NCI-H524 (cell line): ENCODE measurements around the gene AGAP1.

ENCODE experiments used
- DNase-seq, 2 experiments: peaks; one replicate each; lab custom pipeline; 2025; lab: John Stamatoyannopoulos, UW

Gene AGAP1

GRCh38 chr2:235637896-235638295 lies 144.1 kb downstream of the AGAP1 start:
- no peak for DNase-seq

GRCh38 chr2:235638541-235639427 lies 144.9 kb downstream of the AGAP1 start:
- DNase-seq: peak in 1 of 2 experiments; percentile 31

DNA sequence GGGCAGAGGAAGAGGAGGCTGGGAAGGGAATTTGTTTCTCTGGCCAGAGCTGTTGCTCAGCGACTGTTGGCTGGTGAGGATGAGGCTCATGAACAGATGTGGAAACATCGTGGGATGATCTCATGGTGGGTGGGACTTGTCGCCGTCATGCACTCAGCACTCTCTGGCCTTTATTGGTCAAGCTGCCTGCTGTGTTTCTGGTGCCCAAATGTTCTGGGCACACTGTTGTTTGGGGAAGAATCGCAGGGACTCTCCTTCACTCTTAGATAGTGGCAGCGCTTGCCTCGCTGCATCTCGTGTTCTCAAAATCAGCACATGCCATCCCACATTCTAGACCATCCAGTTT lies 145.6 kb downstream of the AGAP1 start:
- peak; percentile 22 to 71 for DNase-seq

DNA sequence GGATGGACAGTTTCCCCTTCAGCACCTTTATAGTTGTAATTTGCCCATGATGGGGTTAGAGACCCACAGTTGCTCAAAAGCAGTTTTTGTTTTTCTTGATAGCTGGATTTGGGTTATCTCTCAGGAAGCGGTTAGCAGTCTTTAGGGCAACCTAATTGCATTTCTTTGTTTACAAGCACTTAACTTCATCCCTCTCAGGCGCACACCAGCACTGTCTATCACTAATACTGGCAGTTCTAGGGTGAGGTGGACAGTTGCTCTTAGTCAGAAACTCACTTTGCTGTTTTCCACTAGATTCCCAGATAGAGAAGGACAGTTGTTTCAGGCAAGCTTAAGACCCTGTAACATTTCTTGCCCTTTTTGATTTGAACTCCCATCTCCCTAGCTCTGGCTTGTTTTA lies 146.0 kb downstream of the AGAP1 start:
- no peak for DNase-seq

DNA sequence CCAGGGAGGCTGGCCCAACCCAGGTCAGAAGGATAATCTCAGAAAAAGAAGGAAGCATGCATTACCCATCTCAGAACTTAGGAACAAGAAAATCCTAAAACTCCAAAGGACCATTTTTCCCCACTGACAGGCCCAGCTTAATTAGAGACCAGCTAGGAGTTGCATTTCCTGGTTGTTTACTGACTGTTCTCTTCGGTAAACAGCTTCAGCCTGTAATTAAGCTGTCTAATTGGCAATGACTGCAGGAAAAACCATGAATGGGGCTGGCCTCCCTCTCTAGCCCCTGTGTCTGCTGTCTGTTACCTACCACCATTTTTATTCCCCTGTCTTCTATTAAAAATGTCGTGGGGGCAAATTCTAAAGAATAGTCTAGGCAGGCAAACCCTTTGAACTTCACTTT lies 146.5 kb downstream of the AGAP1 start:
- no peak for DNase-seq

DNA sequence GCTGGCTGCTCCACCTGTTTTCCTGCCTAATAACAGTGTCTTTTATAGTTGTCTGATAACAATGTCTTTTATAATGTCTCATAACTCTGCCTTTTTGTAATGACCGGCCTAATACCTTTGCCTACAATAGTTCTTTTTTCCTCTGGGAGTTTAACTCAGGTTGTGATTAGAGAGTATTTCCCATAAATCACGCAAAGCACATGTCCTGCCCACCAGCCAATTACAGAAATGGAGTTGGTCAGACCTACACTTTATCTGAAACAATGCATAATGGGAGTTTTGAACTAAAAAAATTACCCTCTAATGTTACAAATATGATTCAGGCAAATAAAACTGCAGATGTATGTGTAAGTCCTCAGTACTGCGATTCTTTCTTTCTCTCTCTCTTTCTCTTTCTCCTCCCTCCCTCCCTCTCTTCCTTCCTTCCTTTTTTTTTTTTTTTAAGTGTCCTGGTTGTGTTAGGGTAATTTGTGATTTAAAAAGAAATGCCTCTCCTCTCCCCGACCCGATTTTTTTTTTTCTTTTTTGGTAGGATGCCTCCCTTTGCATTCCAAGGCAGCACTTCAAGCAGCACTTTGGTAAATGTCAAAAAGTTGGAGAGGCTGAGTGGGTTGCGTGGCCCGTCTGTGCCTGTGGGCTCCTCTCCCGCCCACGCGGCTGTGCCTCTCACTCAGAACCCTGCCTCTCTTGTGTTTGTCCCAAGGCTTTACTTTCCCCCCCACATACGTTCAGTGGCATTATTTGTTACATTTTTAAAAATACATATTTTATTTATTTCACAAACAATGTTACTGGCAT lies 147.3 kb downstream of the AGAP1 start:
- DNase-seq: no peak

GRCh38 chr2:235641956-235642355 lies 148.1 kb downstream of the AGAP1 start:
- no peak for DNase-seq

GRCh38 chr2:235642446-235643098 lies 148.7 kb downstream of the AGAP1 start:
- DNase-seq: peak in 1 of 2 experiments; percentile 64

DNA sequence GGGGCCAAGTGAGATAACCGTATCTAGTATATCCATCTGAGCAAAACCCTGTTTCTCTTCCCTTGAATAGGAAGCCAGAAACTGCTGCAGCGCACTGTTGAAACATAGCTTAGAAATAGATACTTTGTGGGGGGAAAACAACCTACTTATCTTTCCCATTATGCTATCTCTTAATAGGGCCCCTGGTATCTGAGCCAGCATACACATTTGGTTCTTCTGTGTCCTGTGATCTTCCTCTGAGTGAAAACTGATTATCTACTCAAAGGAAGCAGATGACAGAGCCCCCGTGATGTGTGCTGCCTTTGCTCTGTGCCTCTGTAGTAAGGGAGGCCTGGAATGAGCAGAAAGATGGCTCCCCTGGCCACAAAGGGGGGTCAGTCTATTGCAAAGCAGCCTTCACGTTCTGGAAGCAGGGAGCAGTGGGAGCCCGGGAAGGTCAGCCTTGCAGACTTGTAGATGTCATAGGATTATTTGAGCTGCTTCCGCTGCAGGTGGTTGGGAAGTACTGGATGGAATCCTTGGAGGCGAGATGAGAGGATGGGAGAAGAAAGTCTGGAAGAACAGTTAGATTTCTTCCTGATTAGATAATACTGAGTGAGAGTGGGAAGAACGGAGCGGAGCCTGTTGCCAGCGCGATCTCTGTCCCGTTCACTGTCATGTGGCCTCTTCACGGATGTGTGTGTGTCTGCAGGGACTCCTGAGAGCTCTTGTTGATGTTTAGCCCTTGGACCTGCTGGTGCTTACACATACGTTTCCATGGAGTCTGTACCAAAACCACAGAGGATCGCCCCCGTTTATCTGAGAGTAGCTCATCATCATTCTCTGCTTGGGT lies 150.1 kb downstream of the AGAP1 start:
- DNase-seq: no peak

DNA sequence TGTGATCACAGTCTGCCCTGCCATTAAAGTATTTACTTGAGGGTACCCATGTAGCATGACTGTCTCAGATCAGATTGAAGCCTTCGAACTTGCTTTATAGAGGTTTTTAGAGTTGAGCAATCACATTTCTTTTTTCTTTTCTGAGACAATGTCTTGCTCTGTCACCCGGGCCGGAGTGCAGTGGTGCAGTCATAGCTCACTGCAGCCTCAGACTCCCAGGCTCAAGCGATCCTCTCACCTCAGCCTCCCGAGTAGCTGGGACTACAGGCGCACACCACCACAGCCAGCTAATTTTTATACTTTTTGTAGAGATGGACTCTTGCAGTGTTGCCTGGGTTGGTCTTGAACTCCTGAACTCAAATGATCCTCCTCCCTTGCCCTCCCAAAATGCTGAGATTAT lies 153.4 kb downstream of the AGAP1 start:
- no peak for DNase-seq

GRCh38 chr2:235647877-235648276 lies 154.0 kb downstream of the AGAP1 start:
- no peak for DNase-seq

GRCh38 chr2:235649418-235649817 lies 155.6 kb downstream of the AGAP1 start:
- DNase-seq: no peak

DNA sequence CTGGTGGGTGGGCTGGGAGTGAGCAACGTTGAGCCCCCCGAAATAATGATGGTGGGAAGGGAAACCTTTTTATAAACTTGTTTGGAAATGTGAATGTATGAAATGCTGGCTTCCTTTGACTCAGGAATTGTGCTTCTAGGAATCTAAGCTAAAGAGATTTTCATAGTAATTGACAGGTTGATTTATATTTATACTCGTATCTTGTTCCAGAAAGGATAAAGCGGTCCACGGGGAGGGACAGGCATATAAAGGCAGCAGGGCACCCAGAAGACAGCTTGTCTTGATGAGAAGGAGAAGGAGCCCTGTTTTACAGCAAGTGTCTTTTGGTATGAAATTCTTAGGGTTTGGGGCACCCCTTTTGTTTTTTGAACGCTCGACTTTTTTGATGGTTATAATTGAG lies 157.8 kb downstream of the AGAP1 start:
- no peak for DNase-seq

DNA sequence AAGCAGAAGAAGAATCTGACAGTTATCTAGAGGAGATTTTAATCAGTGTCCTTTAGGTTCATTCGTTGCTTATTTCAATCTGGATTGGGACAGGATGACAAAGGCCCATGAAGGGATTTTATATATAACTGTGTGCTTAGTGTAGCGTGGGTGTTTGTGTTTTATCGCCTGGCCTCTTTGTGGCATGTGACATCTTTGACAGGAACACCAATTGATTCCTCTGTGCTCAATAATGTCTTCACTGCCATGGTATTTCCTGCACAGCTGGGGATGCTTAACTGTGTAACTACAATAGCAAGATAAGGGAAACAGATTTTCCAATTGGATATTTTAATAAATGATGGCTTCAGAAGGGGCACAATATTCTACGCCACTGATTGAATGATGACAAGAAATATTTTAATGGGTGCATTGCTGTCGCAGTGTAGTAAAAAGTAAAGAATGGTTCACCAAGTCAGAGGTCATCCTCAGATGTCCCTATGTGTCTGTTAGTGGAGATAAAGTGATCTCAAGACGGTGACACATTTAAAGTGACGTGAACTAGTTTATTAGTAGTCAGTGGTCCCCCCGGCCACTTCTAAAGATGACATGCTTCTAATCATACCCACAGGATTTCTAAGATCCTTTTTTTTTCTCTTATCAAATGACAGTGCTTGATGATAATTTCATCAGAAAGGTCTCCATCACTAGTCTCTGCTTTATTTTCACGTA lies 160.4 kb downstream of the AGAP1 start:
- DNase-seq: no peak

DNA sequence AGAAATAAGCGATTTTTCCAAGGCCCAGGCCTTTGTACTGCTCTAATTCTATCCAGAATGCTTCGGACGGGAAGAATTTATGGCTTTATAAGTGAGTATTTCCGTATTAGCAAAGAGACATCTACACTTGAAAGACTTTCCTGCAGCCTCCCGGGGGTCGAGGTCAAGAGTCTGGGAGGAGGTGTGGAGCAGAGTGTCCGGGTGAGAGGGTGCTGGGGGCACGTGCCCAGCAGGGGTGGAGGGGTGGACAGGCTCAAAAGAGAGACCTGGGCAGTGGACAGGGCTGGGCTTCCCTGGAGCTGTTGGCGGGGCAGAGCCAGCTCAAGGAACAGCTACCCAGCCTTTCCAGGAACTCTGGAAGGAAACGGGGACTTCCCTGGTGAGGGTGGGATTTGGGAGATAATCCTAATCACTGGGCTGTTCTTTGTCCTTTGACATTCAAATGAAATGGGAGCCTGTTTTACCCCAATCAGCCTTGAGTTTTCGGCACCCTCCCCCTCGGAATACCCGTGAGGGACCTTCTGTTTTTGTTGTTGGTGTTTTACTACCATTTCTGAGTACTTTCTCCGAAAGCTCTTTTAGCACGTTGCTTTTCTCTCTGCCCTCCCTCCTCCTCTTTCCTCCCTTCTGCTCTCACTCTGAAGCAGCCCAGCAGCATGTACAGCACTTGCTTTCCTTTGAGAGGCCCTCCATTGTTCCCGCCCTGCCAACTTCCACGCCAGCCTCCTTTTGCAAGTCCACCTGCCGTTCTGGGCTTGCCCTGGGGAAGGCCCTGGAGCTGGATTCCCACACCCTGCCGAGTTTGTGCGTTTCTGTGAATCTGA lies 164.7 kb downstream of the AGAP1 start:
- DNase-seq: peak; percentile 63 to 80

- DNase-seq: no peak
Observed at GRCh38 chr2:235659767-235660322, 166.0 kb downstream of the AGAP1 start.

DNA sequence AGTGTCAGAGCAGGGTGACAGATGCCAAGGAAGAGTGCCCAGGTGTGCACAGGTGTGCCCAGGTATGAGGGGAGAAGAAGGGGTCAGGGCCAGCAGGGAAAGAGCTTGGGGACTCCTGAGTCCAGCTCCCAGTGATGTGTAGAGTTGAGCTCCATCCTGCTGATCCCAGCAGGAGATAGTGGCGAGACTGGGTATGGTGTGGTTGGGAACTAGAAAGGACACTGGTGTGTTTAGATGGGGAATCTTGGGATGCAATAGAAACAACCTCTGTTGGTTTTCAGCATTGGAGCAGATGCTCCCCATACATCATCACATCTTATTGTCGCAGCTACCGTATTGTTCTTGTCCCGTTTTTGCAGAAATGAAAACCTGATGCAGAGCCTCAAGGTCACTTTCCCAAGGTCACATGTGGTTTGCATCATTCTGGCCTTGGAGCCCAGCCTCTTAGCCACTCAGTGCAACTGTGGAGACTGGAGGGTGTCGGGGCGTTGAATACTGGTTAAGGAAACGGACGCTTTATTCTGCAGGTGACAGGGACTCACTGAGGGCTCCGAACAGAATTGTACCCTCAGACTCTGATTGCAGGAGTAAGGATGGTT lies 166.7 kb downstream of the AGAP1 start:
- no peak for DNase-seq

GRCh38 chr2:235661167-235661937 lies 167.5 kb downstream of the AGAP1 start:
- DNase-seq: no peak

- DNase-seq: no peak
Observed at GRCh38 chr2:235661952-235662351, 168.1 kb downstream of the AGAP1 start.
